GM10266 (cell line): ENCODE results near the gene APBA3.

Experiments
- DNase-seq: peaks from one replicate; pipeline ENCODE4 v3.0.0; 2012; ENCODE audit errors: extremely low spot score
- CTCF ChIP-seq: IDR thresholded peaks from 2 replicates; pipeline ENCODE4 v1.5.1; 2012; ENCODE audit warnings: mild to moderate bottlenecking, low read depth; ENCODE audit not compliant: control insufficient read depth, insufficient read depth; ENCODE audit errors: missing control alignments

Gene APBA3

GRCh38 chr19:3730457-3730958, 31.0 kb downstream of the APBA3 start:
- no peak for TF ChIP-seq CTCF
- DNase-seq, result no peak

GRCh38 chr19:3725640-3726310, 35.7 kb downstream of the APBA3 start:
- no peak for DNase-seq

DNA sequence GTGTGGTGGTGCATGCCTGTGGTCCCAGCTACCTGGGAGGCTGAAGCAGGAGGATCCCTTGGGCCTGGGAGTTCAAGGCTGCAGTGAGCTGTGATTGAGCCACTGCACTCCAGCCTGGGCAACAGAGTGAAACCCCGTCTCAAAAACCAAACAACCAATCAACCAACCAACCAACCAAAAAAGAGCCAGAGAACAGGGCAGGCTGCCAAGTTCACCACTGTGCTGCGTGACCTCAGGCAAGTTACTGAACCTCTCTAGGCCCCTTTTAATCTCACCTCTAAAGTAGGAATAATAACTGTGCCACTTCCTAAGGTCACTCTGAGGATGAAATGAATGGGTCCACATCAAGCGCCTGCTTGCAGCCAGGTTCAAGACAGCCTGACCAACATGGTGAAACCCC, 36.4 kb downstream of the APBA3 start:
- no peak for TF ChIP-seq CTCF
- no peak for DNase-seq

More at GRCh38 chr19:3725640-3726310, 35.7 kb downstream of the APBA3 start:
- TF ChIP-seq CTCF, result no peak

DNA sequence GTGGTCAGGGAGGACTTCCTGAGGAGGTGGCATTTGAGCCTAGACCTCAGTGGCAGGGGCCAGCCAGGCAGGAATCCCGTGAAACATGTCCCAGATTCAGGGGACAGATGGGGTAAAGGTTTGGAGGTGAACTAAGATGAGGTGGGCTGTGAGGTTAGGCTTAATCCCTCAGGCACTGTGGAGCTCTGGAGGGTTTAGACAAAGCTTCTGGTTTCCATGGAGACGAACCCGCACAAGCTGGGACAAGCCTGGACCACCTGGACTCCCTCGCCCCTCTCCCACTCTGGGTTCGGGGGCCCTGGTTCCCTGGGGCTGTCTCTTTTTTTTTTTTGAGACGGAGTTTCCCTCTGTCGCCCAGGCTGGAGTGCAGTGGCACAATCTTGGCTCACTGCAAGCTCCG, 37.6 kb downstream of the APBA3 start:
- DNase-seq, result no peak
- TF ChIP-seq CTCF, result no peak

DNA sequence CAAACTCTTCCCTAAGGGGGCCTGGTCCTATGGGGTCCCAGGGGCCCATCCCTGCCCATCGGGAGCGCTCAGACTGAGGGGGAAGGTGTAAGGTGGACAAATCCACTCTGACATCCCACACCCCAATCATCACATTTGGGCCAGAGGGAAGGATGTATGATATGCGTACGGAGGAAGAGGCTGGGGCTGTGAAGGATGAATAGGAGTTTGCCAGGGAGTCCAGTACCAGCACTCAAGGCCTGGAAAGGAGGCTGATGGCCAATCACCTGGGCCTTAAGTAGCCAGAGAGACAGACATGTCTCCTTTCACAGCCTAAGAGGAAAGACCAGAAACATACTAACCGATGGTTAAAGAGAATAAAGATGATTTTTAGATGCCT, 38.4 kb downstream of the APBA3 start:
- no peak for DNase-seq
- no peak for TF ChIP-seq CTCF

- no peak for TF ChIP-seq CTCF
Observed at GRCh38 chr19:3722443-3723109, 38.9 kb downstream of the APBA3 start.

DNA sequence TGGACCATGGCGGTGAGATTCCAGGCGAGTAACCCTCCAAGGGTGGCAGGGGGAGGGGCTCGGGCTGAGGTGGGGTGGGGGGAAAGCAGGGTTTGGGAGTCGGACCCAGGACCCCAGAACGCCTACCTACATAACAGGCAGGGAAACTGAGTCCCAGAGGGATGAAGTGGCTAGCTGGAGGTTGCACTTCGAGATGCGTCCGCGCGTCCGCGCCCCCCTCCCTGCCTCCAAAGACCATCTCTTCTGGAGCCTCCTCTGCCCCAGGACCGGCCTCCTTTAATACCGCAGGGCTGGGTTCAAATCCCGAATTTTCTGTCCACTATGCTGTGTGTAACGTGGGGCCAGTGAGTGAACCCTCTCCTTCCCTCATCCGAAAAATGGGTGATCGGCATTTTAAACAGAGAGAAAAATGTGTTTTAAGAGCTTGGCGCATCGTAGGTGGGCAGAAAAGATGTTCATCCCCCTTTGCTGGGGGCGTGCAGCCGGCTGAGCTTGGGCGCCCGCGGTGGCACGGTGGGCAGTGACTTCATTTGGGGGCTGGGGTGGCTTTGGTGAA, 39.5 kb downstream of the APBA3 start:
- no peak for TF ChIP-seq CTCF
- peak; percentile 32 for DNase-seq

More at GRCh38 chr19:3722443-3723109, 38.9 kb downstream of the APBA3 start:
- no peak for DNase-seq
